Stimulated activated CD8-positive, alpha-beta memory T cell treated with anti-CD3 and anti-CD28 coated beads, Interleukin-12 subunit alpha, Interleukin-12 subunit beta, amount 100 ng/mL, for 4 hours (primary cell): ENCODE measurements around the gene UBXN7.
"Not testable (repeated sequence)": the region's sequence is repeated elsewhere in the genome, so short reads cannot be mapped to it uniquely, and the experiment has no call there.

ENCODE experiments used
- DNase-seq: peaks from one replicate; pipeline ENCODE4 v3.0.0-alpha.2; 2020; ENCODE audit warnings: low read depth

UBXN7 gene, protein sequence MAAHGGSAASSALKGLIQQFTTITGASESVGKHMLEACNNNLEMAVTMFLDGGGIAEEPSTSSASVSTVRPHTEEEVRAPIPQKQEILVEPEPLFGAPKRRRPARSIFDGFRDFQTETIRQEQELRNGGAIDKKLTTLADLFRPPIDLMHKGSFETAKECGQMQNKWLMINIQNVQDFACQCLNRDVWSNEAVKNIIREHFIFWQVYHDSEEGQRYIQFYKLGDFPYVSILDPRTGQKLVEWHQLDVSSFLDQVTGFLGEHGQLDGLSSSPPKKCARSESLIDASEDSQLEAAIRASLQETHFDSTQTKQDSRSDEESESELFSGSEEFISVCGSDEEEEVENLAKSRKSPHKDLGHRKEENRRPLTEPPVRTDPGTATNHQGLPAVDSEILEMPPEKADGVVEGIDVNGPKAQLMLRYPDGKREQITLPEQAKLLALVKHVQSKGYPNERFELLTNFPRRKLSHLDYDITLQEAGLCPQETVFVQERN

GRCh38 chr3:196432137-196432879, at the start of gene UBXN7:
Gene UBXN7 (minus strand): TSS chr3:196432427. CDS start chr3:196432399, 28 bp downstream.
- DNase-seq, result peak; percentile 96

- no peak for DNase-seq
Measured at GRCh38 chr3:196477678-196478077, 45.5 kb upstream of the UBXN7 start.

GRCh38 chr3:196472286-196472685, 40.1 kb upstream of the UBXN7 start:
- DNase-seq, result no peak

DNA sequence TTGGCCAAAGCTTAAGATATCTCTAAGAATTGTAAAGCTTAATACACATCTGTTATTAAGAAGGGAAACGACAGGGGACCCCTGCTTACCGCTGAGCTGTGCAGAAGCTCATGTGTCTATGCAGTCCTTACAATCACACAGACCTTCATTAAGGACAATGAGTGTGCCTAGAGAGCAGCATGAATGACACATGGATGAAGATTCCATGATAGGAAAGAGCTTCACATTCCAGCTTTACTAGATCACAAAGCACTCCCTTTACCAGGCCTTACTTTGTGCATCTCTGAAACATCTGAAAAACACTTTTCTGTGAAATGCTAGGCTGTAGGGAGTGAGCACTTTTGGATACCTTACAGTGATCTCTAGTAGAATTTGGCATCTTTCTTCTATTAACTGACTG, 39.3 kb upstream of the UBXN7 start:
- no peak for DNase-seq

DNA sequence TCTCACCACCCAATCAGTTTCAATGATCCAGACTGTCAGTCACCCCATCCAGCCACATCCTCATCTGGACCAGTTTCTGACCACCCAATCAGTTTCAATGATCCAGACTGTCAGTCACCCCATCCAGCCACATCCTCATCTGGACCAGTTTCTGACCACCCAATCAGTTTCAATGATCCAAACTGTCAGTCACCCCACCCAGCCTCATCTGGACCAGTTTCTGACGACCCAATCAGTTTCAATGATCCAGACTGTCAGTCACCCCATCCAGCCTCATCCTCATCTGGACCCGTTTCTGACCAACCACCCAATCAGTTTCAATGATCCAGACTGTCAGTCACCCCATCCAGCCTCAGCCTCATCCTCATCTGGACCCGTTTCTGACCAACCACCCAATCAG, 38.0 kb upstream of the UBXN7 start:
- DNase-seq, result not testable (repeated sequence)

GRCh38 chr3:196463804-196464203, 31.6 kb upstream of the UBXN7 start:
- no peak for DNase-seq

GRCh38 chr3:196463478-196463756, 31.2 kb upstream of the UBXN7 start:
- no peak for DNase-seq

DNA sequence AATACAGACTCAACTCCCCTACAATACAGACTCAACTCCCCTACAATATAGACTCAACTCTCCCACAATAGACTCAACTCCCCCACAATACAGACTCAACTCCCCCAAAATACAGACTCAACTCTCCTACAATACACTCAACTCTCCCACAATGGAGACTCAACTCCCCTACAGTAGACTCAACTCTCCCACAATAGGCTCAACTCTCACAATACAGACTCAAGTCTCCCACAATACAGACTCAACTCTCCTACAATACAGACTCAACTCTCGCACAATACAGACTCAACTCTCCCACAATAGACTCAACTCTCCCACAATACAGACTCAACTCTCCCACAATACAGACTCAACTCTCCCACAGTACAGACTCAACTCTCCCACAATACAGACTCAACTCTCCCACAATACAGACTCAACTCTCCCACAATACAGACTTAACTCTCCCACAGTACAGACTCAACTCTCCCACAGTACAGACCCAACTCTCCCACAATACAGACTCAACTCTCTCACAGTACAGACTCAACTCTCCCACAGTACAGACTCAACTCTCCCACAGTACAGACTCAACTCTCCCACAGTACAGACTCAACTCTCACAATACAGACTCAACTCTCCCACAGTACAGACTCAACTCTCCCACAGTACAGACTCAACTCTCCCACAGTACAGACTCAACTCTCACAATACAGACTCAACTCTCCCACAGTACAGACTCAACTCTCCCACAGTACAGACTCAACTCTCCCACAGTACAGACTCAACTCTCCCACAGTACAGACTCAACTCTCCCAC, 30.7 kb upstream of the UBXN7 start:
- DNase-seq, result not testable (repeated sequence)

- no peak for DNase-seq
Measured at GRCh38 chr3:196458063-196458462, 25.8 kb upstream of the UBXN7 start.

- not testable (repeated sequence) for DNase-seq
Measured at GRCh38 chr3:196457470-196457869, 25.2 kb upstream of the UBXN7 start.

- DNase-seq, result no peak
Measured at GRCh38 chr3:196454935-196455334, 22.7 kb upstream of the UBXN7 start.

- not testable (repeated sequence) for DNase-seq
Measured at GRCh38 chr3:196445391-196445790, 13.2 kb upstream of the UBXN7 start.

DNA sequence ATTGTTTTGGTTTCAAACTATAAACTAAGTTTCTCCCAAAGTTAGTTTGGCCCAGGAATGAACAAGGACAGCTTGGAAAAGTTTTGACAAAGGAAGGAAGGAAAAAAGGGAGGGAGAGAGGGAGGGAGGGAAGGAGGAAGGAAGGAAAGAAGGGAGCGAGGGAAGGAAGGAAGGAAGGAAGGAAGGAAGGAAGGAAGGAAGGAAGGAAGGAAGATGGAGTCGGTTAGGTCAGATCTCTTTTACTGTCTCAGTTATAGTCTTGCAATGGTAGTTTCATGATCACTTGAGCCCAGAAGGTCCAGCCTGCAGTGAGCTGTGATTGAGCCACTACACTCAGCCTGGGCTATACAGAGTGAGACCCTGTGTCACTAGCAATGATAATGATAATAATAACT, 12.3 kb upstream of the UBXN7 start:
- DNase-seq, result no peak

DNA sequence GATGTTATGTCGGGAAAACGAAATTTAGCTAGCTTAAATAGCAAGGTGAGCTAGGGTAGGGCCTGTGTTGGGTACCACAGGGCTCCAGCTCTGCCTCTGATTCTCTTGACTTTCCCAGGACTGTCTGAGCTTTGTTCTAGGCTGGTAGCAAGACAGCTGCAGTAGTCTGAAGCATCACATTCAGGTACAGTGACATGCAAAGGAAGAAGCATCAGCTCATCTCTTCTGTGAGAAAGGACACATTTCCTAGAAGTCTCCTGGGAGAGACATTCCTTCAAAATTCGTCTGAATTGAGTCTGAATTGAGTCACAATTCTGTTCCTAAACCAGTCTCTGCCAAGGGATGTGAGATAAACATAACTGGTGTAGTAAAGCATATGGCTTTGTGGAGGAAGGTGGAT, 8.5 kb upstream of the UBXN7 start:
- DNase-seq, result no peak

DNA sequence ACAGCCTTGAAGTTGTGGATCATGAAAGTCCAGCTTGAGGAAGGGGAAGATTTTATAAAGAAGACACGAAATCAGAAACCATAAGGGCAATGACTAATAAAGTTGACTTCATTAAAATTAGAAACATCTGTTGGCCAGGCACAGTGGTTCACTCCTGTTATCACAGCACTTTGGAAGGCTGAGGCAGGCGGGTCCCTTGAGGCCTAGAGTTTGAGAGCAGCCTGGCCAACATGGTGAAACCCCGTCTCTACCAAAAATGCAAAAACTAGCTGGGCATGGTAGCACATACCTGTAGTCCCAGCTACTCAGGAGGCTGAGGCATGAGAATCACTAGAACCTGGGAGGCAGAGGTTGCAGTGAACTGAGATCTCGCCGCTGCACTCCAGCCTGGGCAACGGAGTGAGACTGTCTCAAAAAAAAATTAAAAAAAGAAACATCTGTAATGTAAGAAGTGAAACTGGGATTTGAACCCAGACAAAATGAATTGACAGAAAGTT, 7.9 kb upstream of the UBXN7 start:
- no peak for DNase-seq

- no peak for DNase-seq
Measured at GRCh38 chr3:196431181-196432136, 768 bp downstream of the UBXN7 start.

GRCh38 chr3:196428041-196428440, 4.2 kb downstream of the UBXN7 start:
- DNase-seq, result no peak

DNA sequence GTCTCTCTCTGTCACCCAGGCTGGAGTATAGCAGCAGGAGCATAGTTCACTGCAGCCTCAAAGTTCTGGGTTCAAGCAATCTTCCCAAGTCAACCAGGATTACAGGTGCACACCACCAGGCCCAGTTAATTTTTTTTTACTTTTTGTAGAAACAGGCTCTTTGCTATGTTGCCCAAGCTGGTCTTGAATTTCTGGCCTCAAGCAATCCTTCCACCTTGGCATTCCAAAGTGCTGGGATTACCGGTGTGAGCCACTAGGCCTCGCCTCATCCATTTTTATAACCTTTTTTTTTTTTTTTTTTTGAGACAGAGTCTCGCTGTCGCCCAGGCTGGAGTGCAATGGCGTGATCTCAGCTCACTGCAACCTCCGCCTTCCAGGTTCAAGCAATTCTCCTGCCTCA, 7.8 kb downstream of the UBXN7 start:
- not testable (repeated sequence) for DNase-seq

GRCh38 chr3:196423044-196423781, 9.0 kb downstream of the UBXN7 start:
- DNase-seq, result no peak

DNA sequence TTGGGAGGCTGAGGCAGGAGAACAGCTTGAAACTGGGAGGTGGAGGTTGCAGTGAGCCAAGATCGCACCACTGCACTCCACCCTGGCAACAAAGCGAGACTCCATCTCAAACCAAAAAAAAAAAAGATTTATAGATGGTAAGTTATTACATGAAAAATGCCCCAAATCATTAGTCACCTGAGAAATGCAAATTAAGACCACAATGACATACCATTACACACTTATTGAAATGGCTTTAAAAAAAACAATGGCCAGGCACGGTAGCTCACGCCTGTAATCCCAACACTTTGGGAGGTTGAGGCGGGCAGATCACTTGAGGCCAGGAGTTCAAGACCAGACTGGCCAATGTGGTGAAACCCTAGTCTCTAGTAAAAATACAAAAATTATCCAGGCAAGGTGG, 10.6 kb downstream of the UBXN7 start:
- DNase-seq, result not testable (repeated sequence)

DNA sequence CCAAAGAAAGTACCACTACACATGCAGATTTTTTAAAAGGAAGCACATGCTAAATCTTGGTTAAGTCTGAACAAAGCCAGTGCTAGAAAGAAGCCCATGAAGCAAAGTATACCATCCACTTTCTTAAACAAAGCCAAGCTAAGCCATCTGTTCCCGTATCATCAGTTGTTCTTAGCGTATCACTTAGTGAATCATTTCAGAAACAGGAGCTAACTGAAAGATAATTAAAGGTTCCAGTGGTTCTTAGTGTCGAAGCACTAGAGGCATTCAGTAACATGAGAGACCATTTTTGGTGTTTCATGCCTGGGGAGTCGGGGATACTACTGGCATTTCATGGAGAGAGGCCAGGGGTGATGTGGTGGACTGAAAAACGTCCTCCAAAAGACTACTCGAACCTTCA, 12.8 kb downstream of the UBXN7 start:
- DNase-seq, result no peak
